Measurements from ENCODE around the gene PSTK.

PSTK gene

GRCh38 chr10:123019941-123020703 is 39.9 kb downstream of the PSTK start:
- no peak for DNase-seq (ENCODE audit: low spot score)

- no peak for DNase-seq (ENCODE audit: low spot score)
These were observed 41.3 kb downstream of the PSTK start for GRCh38 chr10:123021517-123021916.

DNA sequence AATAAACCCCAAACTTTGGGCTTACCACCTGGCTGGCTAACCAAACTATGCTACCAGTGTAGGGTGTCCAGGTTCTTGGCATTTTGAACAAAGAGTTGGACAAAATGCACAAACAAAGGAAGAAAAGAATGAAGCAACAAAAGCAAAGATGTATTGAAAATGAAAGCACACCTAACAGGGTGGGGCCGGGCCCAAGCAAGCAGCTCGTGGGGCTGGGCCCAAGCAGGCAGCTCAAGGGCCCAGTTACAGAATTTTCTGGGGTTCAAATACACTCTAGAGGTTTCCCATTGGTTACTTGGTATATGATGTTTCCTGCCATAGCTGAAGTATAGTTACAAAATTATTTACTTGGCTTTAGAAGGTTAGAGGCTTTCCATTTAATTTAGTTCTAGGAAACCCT is 44.3 kb downstream of the PSTK start:
- no peak for DNase-seq (ENCODE audit: low spot score)

GRCh38 chr10:123026302-123026701 is 46.1 kb downstream of the PSTK start:
- no peak for DNase-seq (ENCODE audit: low spot score)

GRCh38 chr10:123027861-123028260 is 47.7 kb downstream of the PSTK start:
- no peak for DNase-seq (ENCODE audit: low spot score)

- no peak for DNase-seq (ENCODE audit: low spot score)
These were observed 50.9 kb downstream of the PSTK start for GRCh38 chr10:123031124-123031523.

DNA sequence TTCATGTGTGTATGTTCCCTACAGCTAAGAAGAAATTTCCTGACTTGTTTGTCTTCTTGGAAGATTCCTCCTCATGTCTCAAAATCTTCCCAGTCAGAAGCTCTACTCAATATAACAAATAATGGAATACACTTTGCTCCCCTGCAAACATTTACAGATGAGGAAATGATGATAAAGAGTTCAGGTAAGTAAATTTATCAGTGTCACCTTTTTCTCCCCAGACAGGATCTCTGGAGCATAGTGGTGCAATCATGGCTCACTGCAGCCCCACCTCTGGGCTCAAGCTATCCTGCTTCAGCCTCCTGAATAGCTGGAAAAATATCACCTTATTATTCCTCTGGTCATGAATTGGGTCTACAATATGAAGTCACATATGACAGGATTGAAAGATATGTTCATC is 54.1 kb downstream of the PSTK start:
- DNase-seq (ENCODE audit: low spot score): no peak

DNA sequence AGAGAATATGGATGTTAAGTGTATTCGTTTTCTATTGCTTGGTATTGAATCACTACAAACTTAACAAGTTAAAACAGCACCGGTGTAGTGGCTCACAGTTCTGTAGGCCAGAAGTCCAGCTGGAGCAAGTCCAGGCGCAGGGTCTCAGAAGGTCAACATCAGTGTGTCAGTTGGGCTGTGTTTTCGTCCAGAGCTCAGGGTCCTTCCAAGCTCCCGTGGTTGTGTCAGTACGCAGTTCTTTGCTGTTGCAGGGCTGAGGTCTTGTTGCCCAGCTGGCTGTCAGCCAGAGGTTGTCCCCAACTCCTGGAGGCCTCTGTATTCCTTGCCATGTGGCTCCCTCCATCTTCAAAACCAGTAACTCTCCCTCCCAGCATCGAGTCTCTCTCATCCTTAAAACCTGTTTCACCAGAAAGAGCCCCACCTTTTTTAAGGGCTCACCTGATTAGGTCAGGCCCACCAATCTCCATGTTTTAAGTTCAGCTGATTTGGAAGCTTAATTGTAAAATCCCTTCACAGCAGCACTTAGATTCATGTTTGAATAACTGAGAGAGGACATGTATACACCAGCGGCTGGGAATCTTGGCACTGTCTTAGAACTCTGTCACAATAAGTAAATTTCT is 55.4 kb downstream of the PSTK start:
- DNase-seq (ENCODE audit: low spot score): no peak

DNA sequence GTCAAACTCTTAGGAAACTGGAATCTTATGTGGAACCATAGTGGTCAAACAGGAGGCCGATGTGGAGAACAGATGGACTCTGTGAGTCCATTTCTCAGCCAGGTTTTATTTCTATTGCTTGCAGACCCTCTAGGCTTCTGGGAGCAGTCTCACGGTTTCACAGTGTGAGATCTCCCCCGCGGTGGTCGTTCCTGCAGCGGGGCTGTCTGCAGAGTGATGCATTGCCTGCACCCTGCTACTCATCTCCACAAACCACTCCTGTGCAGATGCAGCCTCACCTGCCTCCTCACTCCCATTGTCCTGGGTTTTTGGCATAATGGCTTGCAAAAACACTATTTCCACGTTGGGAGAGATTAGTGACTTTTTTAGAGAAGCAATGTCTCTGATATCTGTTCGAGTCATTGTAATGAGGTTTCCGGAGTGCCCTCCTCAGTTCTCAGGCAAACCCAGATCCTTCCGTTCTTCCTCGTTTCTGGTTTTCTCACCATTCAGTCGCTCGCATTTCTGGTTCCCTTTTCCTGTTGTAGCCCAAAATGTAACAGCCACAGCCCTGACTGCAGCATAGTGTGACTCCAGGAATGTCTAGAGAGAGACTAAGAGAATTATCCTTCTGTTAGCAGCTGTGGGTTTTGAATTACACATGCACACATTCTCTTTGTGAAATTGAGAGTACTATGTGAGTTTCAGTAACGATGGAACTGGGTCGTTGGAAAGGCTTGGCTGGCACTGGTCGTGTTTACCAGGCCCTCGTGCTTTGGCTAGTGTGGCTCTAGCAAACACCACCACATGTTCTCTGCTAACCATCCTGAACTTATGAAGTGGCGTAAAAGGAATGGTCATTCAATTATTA is 58.8 kb downstream of the PSTK start:
- no peak for DNase-seq (ENCODE audit: low spot score)

GRCh38 chr10:123039632-123039930 is 59.4 kb downstream of the PSTK start:
- no peak for DNase-seq (ENCODE audit: low spot score)

Measured in Ammon's horn (tissue), 1 donor.